Keratinocyte (primary cell): ENCODE measurements around the gene KRT9.

Source experiments
- EZH2 ChIP-seq: IDR thresholded peaks from one replicate; pipeline ENCODE4 v1.6.1; 2012; ENCODE audit warnings: inconsistent platforms, mild to moderate bottlenecking, low read length, moderate library complexity
- TF ChIP-seq, protein P1 (sequence below), 3 experiments: IDR thresholded peaks in 1 of 3; conservative IDR thresholded peaks in 1 of 3; optimal IDR thresholded peaks in 1 of 3; 2 replicates in 2 of 3; 3 replicates in 1 of 3; pipeline versions ENCODE3 to v1.5.1; 2011; ENCODE audit warnings: low read length in 3 of 3, mild to moderate bottlenecking in 3 of 3, moderate library complexity in 2 of 3, control low read depth in 1 of 3, inconsistent platforms in 1 of 3; ENCODE audit not compliant: insufficient read depth in 2 of 3; ENCODE audit errors: extremely low read depth in 1 of 3

DNA sequence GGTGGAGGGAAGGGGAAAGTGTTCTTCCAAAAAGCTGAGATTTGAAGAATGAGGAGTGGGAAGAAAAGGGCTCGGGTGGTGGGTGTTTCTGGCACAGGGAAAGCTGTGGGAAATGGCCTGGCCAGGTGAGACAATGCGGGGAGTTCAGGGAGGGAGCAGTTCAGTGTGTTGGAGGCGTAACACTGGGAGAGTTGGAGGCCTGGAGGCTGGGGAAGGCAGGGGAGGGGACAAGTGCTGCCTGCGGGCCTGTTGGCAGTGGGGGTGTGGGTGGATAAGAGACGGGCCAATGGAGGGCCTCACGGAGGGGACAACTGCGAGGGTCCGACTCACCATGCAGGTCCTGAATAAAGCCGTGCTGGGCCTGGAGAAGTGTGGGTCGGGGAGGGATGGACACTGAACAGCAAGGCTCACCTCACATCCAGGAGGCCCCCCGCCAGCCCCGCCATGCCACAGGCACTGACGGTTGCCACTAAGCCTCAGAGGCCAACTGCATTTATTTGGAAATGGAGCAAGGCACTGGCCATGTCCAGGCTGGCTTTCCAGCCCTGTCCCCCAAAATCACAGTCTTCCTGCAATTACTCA is 25.9 kb downstream of the KRT9 start:
- TF ChIP-seq, protein P1, sequence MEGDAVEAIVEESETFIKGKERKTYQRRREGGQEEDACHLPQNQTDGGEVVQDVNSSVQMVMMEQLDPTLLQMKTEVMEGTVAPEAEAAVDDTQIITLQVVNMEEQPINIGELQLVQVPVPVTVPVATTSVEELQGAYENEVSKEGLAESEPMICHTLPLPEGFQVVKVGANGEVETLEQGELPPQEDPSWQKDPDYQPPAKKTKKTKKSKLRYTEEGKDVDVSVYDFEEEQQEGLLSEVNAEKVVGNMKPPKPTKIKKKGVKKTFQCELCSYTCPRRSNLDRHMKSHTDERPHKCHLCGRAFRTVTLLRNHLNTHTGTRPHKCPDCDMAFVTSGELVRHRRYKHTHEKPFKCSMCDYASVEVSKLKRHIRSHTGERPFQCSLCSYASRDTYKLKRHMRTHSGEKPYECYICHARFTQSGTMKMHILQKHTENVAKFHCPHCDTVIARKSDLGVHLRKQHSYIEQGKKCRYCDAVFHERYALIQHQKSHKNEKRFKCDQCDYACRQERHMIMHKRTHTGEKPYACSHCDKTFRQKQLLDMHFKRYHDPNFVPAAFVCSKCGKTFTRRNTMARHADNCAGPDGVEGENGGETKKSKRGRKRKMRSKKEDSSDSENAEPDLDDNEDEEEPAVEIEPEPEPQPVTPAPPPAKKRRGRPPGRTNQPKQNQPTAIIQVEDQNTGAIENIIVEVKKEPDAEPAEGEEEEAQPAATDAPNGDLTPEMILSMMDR (optimal IDR thresholded peaks at IDR 0.05 in 1 of 3, IDR thresholded peaks at IDR 0.05 in 1 of 3, conservative IDR thresholded peaks at IDR 0.05 in 1 of 3; ENCODE audit: extremely low read depth in 1 of 3, insufficient read depth in 2 of 3, low read length in 3 of 3) = no peak
- no peak for TF ChIP-seq EZH2
